ENCODE data around the gene PHTF1.

Gene PHTF1

DNA sequence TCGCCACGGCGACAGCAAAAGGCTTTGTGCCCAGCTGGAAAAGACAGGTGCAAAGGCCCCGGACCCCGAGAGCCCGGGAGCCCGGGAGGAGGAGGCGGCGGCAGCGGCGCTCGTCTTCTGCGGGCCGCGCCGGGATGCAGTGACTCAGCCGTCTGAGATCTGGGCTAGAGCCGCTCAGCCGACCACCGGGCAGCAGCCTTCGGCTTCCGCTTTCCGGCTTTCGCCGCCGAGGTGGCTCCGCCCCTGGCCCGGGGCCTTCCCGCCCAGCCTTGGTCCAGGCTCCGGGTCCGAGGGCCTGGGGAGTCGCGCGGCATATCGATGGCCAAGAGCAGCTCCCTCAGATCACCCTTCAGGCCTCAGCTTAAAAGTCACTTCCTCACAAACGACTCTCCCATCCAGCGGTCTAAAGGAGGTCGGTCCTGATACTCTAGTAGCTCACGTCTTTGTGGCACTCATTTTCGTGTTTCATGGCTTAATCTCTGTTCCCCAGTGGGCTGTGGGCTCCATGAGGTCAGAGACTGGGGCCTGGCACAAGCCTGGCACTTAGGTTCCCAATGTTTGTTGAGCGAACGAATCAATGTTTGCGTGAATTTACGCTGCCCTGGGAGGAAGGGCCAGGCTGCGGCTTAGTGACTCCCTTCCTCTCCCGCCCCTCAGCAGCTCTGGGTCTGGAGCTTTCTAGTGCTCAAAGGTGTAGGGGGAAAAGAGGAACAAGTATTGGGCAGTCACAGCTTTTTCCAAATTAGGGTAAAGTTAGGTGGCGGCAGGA is at the start of gene PHTF1:
TSS of gene PHTF1 (minus strand) at position 154 of the 769 bp plus-strand sequence. CDS start 783 bp downstream, outside the sequence.
- H3K9me3 Mint-ChIP-seq = no peaks in the 10 kb centered on the region
- no peaks in the 10 kb centered on the region for H3K27me3 Mint-ChIP-seq (ENCODE audit: low read depth)
- peaks cover 32% of the 10 kb centered on the region for H3K4me1 Mint-ChIP-seq (ENCODE audit: low read depth)
- peak; percentile 71 for DNase-seq (ENCODE audit: low spot score)
- H3K4me3 Mint-ChIP-seq = peak within 1 kb of the TSS; percentile 95
- peak within 1 kb of the TSS; percentile 94 for H3K27ac Mint-ChIP-seq
- peaks cover 37% of the 10 kb centered on the region for H3K36me3 Mint-ChIP-seq (ENCODE audit: low read depth)

- Mint-ChIP-seq H3K27me3 (ENCODE audit: low read depth) (no peaks in the 10 kb centered on the region), H3K4me3 (peak overlapping the region; percentile 58), H3K4me1 (ENCODE audit: low read depth) (peaks cover 40% of the 10 kb centered on the region), H3K36me3 (ENCODE audit: low read depth) (peaks cover 49% of the 10 kb centered on the region), H3K9me3 (no peaks in the 10 kb centered on the region), H3K27ac (peak overlapping the region; percentile 1)
- no peak for DNase-seq (ENCODE audit: low spot score)
These were observed 49.3 kb upstream of the PHTF1 start for GRCh38 chr1:113808450-113809195.

GRCh38 chr1:113805639-113806038 is 46.4 kb upstream of the PHTF1 start:
- Mint-ChIP-seq H3K27ac (no peak overlapping the region), H3K4me3 (no peak overlapping the region)

GRCh38 chr1:113805256-113805531 is 45.9 kb upstream of the PHTF1 start:
- H3K27ac Mint-ChIP-seq = peak overlapping the region; percentile 41

More at GRCh38 chr1:113805639-113806038, 46.4 kb upstream of the PHTF1 start:
- H3K36me3 Mint-ChIP-seq (ENCODE audit: low read depth) = peaks cover 55% of the 10 kb centered on the region
- no peak for DNase-seq (ENCODE audit: low spot score)
- H3K4me1 Mint-ChIP-seq (ENCODE audit: low read depth) = peaks cover 51% of the 10 kb centered on the region
- peaks cover 9% of the 10 kb centered on the region for H3K9me3 Mint-ChIP-seq
- no peaks in the 10 kb centered on the region for H3K27me3 Mint-ChIP-seq (ENCODE audit: low read depth)

DNA sequence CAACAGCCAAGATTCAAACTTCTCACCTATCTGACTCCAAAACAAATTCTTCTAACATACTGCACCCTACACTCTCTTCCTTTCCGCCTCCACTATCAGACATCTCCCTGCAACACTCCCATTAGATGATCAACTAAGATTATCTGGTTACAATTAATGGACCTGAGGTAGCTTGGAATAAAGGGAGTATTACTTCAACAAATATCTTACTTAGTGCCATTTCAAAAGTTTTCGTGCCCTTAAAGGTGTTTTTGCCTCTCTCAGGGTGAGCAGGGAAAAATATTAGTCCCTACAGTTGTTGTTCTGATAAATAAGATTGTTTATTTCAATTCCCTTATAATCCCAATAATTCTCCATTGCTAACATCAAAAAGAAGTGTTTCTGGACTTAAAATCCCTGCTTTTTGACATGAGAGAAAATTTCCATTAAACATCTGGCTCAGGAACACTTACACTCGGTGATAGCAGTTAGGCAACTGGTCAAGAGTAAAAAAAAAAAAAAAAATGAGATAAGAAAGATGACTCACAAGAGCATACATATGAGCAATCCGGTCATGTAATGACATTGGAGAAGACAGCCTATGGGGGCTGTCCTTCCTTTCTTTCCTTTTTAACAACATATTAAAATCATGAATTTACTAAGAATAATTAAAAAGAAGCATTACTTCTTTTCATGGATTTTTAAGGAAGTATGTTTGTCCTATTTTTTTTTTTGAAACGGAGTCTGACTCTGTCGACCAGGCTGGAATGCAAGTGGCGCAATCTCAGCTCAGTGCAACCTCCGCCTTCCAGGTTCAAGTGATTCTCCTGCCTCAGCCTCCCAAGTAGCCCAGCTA is 45.4 kb upstream of the PHTF1 start:
- peak overlapping the region; percentile 41 for H3K27ac Mint-ChIP-seq
- no peak overlapping the region for H3K4me3 Mint-ChIP-seq

More at GRCh38 chr1:113805256-113805531, 45.9 kb upstream of the PHTF1 start:
- no peak for DNase-seq (ENCODE audit: low spot score)
- Mint-ChIP-seq H3K4me1 (ENCODE audit: low read depth) (peaks cover 49% of the 10 kb centered on the region), H3K36me3 (ENCODE audit: low read depth) (peaks cover 52% of the 10 kb centered on the region), H3K27me3 (ENCODE audit: low read depth) (no peaks in the 10 kb centered on the region), H3K9me3 (peaks cover 9% of the 10 kb centered on the region), H3K4me3 (no peak overlapping the region)

DNA sequence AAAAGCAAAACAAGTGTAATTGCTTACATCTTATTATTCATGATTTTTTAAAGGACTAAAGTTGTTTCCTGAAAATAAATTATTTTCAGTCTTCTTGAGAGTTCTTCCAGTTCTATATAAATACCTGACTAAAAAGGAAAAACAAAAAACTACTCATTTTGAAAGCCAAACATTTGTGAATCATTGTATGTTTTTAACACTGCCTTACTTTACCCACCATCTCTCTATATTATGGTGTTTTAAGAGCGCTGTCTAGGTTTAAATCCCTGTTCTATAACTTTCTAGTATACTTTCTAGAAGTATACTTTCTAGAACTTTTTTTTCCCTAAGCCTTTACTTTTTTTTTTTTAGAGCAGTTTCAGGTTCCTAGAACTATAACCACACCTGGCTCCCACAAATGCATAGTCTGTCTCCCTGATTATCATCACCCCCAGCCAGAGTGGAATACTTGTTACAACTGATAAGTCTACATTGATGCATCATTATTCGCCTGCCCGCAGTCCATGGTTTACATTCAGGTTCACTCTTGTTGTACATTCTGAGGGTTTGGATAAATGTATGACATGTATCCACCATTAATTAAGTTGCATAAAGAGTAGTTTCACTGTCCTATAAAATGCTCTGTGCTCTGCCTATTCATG is 43.2 kb upstream of the PHTF1 start:
- H3K36me3 Mint-ChIP-seq (ENCODE audit: low read depth) = peaks cover 48% of the 10 kb centered on the region
- H3K27ac Mint-ChIP-seq = no peak overlapping the region
- H3K9me3 Mint-ChIP-seq = peaks cover 9% of the 10 kb centered on the region
- no peak for DNase-seq (ENCODE audit: low spot score)
- H3K27me3 Mint-ChIP-seq (ENCODE audit: low read depth) = no peaks in the 10 kb centered on the region
- H3K4me3 Mint-ChIP-seq = peak overlapping the region; percentile 27
- H3K4me1 Mint-ChIP-seq (ENCODE audit: low read depth) = peaks cover 40% of the 10 kb centered on the region

More for the DNA sequence above, 45.4 kb upstream of the PHTF1 start:
- DNase-seq (ENCODE audit: low spot score) = no peak
- Mint-ChIP-seq H3K9me3 (peaks cover 9% of the 10 kb centered on the region), H3K4me1 (ENCODE audit: low read depth) (peaks cover 45% of the 10 kb centered on the region), H3K27me3 (ENCODE audit: low read depth) (no peaks in the 10 kb centered on the region), H3K36me3 (ENCODE audit: low read depth) (peaks cover 52% of the 10 kb centered on the region)

- no peak overlapping the region for H3K27ac Mint-ChIP-seq
- no peak for DNase-seq (ENCODE audit: low spot score)
- H3K27me3 Mint-ChIP-seq (ENCODE audit: low read depth) = no peaks in the 10 kb centered on the region
- peaks cover 36% of the 10 kb centered on the region for H3K4me1 Mint-ChIP-seq (ENCODE audit: low read depth)
- H3K9me3 Mint-ChIP-seq = peaks cover 9% of the 10 kb centered on the region
- H3K36me3 Mint-ChIP-seq (ENCODE audit: low read depth) = peaks cover 45% of the 10 kb centered on the region
- H3K4me3 Mint-ChIP-seq = no peak overlapping the region
These were observed 41.2 kb upstream of the PHTF1 start for GRCh38 chr1:113800487-113800886.

DNA sequence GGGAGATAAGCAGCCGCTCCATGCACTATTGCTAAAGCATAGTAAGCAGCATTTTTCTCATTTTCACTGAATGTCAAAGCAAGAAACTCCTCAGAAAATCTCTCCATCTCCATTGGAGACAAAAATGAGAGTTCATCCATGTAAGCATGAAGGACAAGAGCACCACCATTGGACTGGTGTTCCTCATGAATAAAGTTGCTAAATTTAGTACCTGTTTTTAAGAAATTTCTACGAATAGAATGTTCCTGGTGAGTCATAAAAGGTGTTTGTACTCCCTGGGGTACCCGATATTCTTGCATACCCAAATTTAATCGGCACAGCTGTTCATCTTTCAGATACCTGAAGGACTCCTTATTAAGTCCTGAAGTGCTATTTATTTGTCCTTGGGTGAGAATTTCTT is 38.2 kb upstream of the PHTF1 start:
- H3K4me1 Mint-ChIP-seq (ENCODE audit: low read depth) = peaks cover 28% of the 10 kb centered on the region
- H3K27me3 Mint-ChIP-seq (ENCODE audit: low read depth) = no peaks in the 10 kb centered on the region
- DNase-seq (ENCODE audit: low spot score) = no peak
- H3K4me3 Mint-ChIP-seq = no peak overlapping the region
- H3K9me3 Mint-ChIP-seq = no peaks in the 10 kb centered on the region
- no peak overlapping the region for H3K27ac Mint-ChIP-seq
- H3K36me3 Mint-ChIP-seq (ENCODE audit: low read depth) = peaks cover 47% of the 10 kb centered on the region

DNA sequence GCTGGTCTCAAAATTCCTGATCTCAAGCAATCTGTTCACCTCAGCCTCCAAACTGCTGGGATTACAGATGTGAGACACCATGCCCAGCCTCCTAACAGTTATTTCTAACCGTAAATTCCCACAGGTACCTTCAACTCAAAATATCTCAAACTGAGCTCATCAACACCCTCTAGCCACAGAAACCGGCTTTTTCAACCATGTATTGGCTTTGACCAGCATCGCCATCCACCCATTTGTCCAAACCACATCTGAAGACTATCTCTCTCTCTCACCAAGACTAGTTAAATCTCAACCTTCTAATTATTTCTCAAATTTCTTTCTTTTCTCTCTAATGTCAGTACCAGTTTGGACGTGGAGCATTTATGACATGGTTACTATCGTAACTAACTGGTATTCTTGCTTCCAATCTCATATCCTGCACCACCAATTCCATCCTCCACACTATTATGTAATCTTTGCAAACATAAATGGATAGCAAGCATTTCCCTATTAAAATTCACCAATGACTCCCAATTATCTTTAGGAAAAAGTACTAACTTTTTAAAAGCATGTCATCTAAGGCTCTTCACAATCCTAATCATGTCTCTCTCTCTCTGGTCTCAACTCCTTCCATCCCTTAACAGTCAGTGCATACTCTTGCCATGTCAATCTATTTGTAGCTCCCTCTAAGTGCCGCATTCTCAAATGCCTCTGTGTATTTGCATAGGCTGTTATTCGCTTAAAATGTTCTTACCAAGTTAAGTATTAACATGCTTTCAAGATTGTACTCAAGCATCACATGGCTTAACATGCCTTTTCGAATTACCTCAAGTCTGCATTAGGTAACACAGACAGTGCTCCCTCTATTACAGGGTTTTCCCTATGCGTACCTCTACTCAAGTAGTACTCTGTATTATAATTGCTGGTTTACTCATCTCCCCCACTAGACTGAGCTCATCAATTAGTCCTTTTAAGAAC is 34.9 kb upstream of the PHTF1 start:
- no peak for DNase-seq (ENCODE audit: low spot score)
- H3K9me3 Mint-ChIP-seq = no peaks in the 10 kb centered on the region
- no peaks in the 10 kb centered on the region for H3K27me3 Mint-ChIP-seq (ENCODE audit: low read depth)
- H3K36me3 Mint-ChIP-seq (ENCODE audit: low read depth) = peaks cover 60% of the 10 kb centered on the region
- H3K4me1 Mint-ChIP-seq (ENCODE audit: low read depth) = peaks cover 33% of the 10 kb centered on the region
- H3K4me3 Mint-ChIP-seq = no peak overlapping the region
- H3K27ac Mint-ChIP-seq = no peak overlapping the region

DNA sequence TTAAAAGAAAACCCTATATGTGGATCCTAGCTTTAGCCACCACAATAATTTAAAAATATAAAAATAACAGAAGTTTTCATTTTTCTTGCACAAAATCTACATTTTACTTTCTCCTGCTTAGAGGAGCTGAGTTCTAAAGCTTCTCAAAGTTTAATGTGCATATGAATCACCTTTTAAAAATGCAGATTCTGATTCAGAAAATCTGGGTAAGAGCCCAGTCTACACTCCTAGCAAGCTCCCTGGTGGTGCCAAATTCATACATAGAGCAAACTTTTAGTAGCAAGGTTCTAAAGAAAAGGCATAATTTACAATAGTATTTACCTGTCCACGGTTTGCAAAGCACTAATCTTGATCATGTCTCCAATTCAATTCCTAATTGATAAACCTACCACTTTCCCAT is 33.7 kb upstream of the PHTF1 start:
- Mint-ChIP-seq H3K27ac (peak overlapping the region; percentile 26), H3K4me1 (ENCODE audit: low read depth) (peaks cover 35% of the 10 kb centered on the region), H3K36me3 (ENCODE audit: low read depth) (peaks cover 70% of the 10 kb centered on the region), H3K27me3 (ENCODE audit: low read depth) (no peaks in the 10 kb centered on the region), H3K4me3 (no peak overlapping the region), H3K9me3 (no peaks in the 10 kb centered on the region)
- DNase-seq (ENCODE audit: low spot score) = no peak

DNA sequence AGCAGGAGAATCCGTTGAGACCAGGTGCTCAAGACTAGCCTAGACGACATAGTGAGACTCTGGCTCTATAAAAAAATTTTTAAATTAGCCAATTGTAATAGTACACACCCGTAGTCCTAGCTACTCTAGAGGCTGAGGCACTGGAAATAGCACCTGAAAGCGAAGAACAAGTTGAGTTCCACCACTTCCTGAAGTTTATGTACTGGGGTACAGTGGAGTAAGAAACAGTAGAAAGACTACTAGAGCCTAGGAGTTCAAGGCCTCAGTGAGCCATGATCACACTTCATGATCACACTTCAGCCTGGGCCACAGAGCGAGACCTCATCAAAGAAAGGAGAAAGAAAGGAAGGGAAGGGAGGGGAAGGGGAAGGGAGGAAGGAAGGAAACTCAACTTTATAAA is 33.2 kb upstream of the PHTF1 start:
- H3K9me3 Mint-ChIP-seq = no peaks in the 10 kb centered on the region
- H3K4me3 Mint-ChIP-seq = no peak overlapping the region
- peaks cover 38% of the 10 kb centered on the region for H3K4me1 Mint-ChIP-seq (ENCODE audit: low read depth)
- no peak for DNase-seq (ENCODE audit: low spot score)
- peak overlapping the region; percentile 80 for H3K27ac Mint-ChIP-seq
- peaks cover 70% of the 10 kb centered on the region for H3K36me3 Mint-ChIP-seq (ENCODE audit: low read depth)
- no peaks in the 10 kb centered on the region for H3K27me3 Mint-ChIP-seq (ENCODE audit: low read depth)

- DNase-seq (ENCODE audit: low spot score) = no peak
- Mint-ChIP-seq H3K4me1 (ENCODE audit: low read depth) (peaks cover 55% of the 10 kb centered on the region), H3K36me3 (ENCODE audit: low read depth) (peaks cover 61% of the 10 kb centered on the region), H3K9me3 (no peaks in the 10 kb centered on the region), H3K27me3 (ENCODE audit: low read depth) (no peaks in the 10 kb centered on the region), H3K4me3 (no peak overlapping the region), H3K27ac (no peak overlapping the region)
These were observed 29.5 kb upstream of the PHTF1 start for GRCh38 chr1:113788802-113789201.

- Mint-ChIP-seq H3K9me3 (no peaks in the 10 kb centered on the region), H3K36me3 (ENCODE audit: low read depth) (peaks cover 57% of the 10 kb centered on the region), H3K27me3 (ENCODE audit: low read depth) (no peaks in the 10 kb centered on the region), H3K4me3 (no peak overlapping the region), H3K4me1 (ENCODE audit: low read depth) (peaks cover 62% of the 10 kb centered on the region), H3K27ac (no peak overlapping the region)
- no peak for DNase-seq (ENCODE audit: low spot score)
These were observed 28.4 kb upstream of the PHTF1 start for GRCh38 chr1:113787663-113788062.
